ENCODE data around the gene ACOT12. TPM values are rescaled to one million over a fixed set of nuclear protein-coding genes. Genes with fewer than 3 reads are reported as not detected.
"Not testable (repeated sequence)": the region's sequence is repeated elsewhere in the genome, so short reads cannot be mapped to it uniquely, and the experiment has no call there.

Gene ACOT12
- total and polyA plus RNA-seq, 8 donors = not detected

DNA sequence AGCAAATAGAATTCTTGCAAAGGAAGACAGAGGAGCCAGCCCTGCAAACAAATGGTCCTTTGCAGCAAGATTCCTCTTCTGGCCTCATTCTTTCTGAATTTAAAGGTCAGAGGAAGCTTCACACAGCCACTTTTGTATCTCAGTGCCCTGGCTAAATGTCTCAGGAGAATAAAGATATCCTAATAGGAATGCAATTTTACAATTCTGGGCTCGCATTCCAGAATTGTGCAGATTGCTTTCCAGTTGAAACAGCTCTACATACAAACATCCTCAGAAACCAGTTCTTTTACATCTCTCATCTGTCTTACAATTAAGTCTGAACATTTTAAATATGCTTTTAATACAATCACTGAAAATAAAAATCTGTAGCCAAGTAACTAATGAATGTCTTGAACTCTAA, 14.6 kb upstream of the ACOT12 start:
- 84 to 93% (median 91%) methylated on average over 1 of the region's 1 CpG for WGBS, 5 donors
- Histone ChIP-seq H3K9me3 (no peaks in the 10 kb centered on the region), H3K4me1 (no peaks in the 10 kb centered on the region), H3K27ac (no peak overlapping the region), H3K4me3 (no peak overlapping the region), H3K27me3 (no peaks in the 10 kb centered on the region), H3K36me3 (no peaks in the 10 kb centered on the region)
- TF ChIP-seq, protein P1, sequence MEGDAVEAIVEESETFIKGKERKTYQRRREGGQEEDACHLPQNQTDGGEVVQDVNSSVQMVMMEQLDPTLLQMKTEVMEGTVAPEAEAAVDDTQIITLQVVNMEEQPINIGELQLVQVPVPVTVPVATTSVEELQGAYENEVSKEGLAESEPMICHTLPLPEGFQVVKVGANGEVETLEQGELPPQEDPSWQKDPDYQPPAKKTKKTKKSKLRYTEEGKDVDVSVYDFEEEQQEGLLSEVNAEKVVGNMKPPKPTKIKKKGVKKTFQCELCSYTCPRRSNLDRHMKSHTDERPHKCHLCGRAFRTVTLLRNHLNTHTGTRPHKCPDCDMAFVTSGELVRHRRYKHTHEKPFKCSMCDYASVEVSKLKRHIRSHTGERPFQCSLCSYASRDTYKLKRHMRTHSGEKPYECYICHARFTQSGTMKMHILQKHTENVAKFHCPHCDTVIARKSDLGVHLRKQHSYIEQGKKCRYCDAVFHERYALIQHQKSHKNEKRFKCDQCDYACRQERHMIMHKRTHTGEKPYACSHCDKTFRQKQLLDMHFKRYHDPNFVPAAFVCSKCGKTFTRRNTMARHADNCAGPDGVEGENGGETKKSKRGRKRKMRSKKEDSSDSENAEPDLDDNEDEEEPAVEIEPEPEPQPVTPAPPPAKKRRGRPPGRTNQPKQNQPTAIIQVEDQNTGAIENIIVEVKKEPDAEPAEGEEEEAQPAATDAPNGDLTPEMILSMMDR (IDR thresholded peaks at IDR 0.05) = no peak
- TF ChIP-seq POLR2A (IDR thresholded peaks at IDR 0.05) (no peak), EP300 (IDR thresholded peaks at IDR 0.05) (no peak), POLR2AphosphoS5 (IDR thresholded peaks at IDR 0.05) (no peak)
- intact Hi-C loops (cut with DNase I; ENCODE audit: low total_unique reads) = no loop called here
- DNase-seq = no peak

DNA sequence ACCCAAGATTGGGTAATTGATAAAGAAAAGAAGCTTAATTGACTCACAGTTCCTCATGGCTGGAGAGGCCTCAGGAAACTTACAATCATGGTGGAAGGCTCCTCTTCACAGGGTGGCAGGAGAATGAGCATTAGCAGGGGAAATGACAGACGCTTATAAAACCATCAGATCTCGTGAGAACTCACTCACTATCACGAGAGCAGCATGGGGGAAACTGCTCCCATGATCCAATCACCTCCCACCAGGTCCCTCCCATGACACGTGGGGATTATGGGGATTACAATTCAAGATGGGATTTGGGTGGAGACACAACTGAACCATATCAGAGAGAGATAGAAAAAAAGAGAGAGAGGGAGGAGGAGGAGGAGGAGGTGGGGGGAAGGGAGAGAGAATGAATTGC, 13.9 kb upstream of the ACOT12 start:
- H3K4me3 ChIP-seq; DNase-seq; intact Hi-C loops (cut with DNase I; ENCODE audit: low total_unique reads); H3K27ac ChIP-seq; H3K9me3 ChIP-seq; H3K27me3 ChIP-seq; H3K36me3 ChIP-seq; H3K4me1 ChIP-seq: not testable (repeated sequence)
- 68 to 79% (median 79%) methylated on average over 4 of the region's 4 CpGs for WGBS, 5 donors

DNA sequence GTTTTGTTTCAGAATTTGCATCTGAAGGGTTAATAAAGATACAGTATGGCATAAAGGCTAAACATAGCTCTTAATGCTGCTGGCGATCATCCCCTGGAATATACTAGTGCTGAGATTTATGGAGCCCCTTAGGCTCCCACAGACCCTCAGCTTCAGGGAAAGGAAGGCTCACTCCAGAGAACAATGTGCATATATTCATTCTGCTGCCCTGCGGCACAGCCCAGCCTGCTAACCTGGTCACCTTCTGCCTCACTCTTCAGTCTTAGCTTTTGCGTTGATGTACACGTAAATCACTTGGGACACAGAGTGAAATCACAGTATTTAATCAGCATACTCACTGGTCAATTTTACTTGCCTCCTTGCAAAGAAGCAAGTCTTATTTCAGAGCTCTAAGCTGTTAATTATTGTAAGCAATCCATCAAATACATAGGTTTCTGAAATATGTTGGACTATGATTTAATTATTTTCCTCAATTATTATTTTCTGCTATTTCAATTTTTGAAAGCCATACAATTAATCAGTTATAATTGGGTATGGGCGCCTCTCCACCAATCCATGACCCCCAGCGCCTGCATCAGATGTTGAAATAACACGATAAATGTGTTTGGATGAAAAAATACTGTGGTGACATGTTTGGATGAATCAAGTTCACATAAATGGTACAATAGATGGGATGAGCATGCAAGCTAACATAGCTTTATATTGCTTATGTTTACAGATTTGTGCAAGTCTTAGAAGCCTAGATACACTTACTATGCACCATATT, 11.4 kb upstream of the ACOT12 start:
- Histone ChIP-seq H3K27me3 (peaks cover 0 to 4% (median 0%) of the 10 kb centered on the region in 3 donors), H3K4me3 (no peak overlapping the region), H3K4me1 (no peaks in the 10 kb centered on the region), H3K27ac (no peak overlapping the region), H3K36me3 (no peaks in the 10 kb centered on the region), H3K9me3 (no peaks in the 10 kb centered on the region)
- no peak for DNase-seq
- no peak for TF ChIP-seq POLR2A (IDR thresholded peaks at IDR 0.05)
- TF ChIP-seq, protein P1 (IDR thresholded peaks at IDR 0.05) = no peak
- TF ChIP-seq EP300 (IDR thresholded peaks at IDR 0.05) = no peak
- no peak for TF ChIP-seq POLR2AphosphoS5 (IDR thresholded peaks at IDR 0.05)
- 80 to 90% (median 86%) methylated on average over 7 of the region's 7 CpGs for WGBS, 5 donors
- intact Hi-C loops (cut with DNase I; ENCODE audit: low total_unique reads) = no loop called here

DNA sequence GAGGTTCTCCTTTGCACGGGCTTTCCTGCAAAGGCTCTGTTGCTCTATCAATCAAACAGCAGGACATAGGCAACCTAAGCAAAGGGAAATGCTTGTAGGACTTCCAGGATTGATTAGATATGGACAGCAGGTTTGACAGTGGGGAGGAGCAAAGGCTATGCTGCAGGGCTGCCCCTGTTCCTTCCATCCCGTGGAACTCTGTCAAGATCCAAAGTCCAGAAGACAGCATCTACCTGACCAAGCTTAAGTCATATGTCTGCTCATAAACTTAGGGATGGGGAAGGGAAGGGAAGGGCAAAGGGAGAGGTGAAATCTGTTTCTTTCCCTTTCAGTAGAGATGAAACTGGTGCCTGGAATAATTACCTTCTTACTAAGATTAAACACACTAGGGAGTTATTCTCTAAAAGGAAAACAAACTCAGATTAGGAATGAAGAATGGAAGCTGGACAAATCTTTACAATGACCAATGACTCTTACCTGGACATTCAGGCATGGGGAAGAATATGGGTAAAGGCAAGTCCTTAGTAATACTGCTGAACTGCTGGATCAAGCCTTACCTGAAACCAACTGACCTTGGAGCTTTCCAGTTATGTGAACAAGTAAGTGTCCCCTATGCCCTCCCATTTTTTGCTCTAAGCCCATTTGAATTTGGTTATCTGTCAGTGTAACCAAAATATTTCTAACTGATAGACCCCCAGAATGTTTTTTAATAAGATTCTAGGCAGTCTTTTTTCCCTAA, 8.4 kb upstream of the ACOT12 start:
- Histone ChIP-seq H3K36me3 (no peaks in the 10 kb centered on the region), H3K4me1 (no peaks in the 10 kb centered on the region), H3K27ac (no peak overlapping the region), H3K27me3 (peaks cover 0 to 12% (median 0%) of the 10 kb centered on the region in 3 donors), H3K9me3 (no peaks in the 10 kb centered on the region), H3K4me3 (no peak overlapping the region)
- WGBS, 5 donors = 15 to 36% (median 19%) methylated on average over 2 of the region's 2 CpGs
- DNase-seq = no peak
- TF ChIP-seq EP300 (IDR thresholded peaks at IDR 0.05) (no peak), POLR2A (IDR thresholded peaks at IDR 0.05) (no peak), POLR2AphosphoS5 (IDR thresholded peaks at IDR 0.05) (no peak)
- TF ChIP-seq, protein P1 (IDR thresholded peaks at IDR 0.05) = no peak
- intact Hi-C loops (cut with DNase I; ENCODE audit: low total_unique reads) = no loop called here

DNA sequence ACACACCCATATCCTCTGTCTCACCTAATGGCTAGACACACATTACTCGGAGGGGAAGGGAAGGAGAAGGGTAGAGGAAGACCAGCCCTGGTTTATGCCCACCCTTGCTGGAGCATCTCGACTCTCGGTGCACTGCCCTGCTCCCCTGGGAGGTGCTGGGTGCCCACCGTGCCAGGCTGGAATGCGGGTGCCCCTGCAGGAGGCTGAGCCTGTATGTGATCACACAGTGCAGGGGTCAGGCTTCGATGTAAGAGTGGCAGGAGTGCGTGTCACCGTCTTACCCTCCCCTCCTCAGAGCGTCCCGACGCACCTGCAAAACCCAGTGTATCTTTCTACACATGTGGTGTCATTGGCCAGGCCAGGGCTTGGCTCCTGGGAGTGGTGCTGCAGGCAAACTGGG, 7.3 kb upstream of the ACOT12 start:
- Histone ChIP-seq H3K9me3 (no peaks in the 10 kb centered on the region), H3K4me3 (no peak overlapping the region), H3K27me3 (peaks cover 0 to 22% (median 0%) of the 10 kb centered on the region in 3 donors), H3K4me1 (no peaks in the 10 kb centered on the region), H3K36me3 (no peaks in the 10 kb centered on the region), H3K27ac (no peak overlapping the region)
- no peak for DNase-seq
- WGBS, 5 donors = 72 to 86% (median 81%) methylated on average over 6 to 11 of the region's 11 CpGs
- TF ChIP-seq POLR2AphosphoS5 (IDR thresholded peaks at IDR 0.05) (no peak), EP300 (IDR thresholded peaks at IDR 0.05) (no peak), POLR2A (IDR thresholded peaks at IDR 0.05) (no peak)
- TF ChIP-seq, protein P1 (IDR thresholded peaks at IDR 0.05) = no peak
- intact Hi-C loops (cut with DNase I; ENCODE audit: low total_unique reads) = no loop called here
